ENCODE data around the gene FHIT.

Gene FHIT

DNA sequence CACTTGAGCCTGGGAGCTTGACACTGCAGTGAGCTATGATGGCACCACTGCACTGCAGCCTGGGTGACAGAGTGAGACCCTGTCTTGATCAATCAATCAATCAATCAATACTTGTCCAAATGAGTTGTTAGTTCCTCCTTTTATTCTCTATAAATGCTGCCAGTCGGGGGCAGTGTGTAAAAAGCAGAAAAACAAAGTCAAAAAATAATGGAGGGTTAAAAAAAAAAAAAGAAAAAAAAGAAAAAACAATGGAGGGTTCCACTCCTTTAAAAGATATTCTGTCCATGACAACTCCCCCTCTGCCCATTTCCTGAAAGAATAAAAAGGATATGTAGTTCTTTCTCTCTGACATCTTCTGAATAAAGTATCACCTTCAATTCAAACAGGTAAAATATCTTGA, 1068.6 kb downstream of the FHIT start:
- no peak for DNase-seq (ENCODE audit: low read depth, low spot score)
- no peak overlapping the region for H3K27ac ChIP-seq

- H3K27ac ChIP-seq = no peak overlapping the region
- DNase-seq (ENCODE audit: low read depth, low spot score) = no peak
Observed at GRCh38 chr3:60178931-60179653, 1072.2 kb downstream of the FHIT start.

GRCh38 chr3:60177726-60178125, 1073.5 kb downstream of the FHIT start:
- no peak for DNase-seq (ENCODE audit: low read depth, low spot score)
- H3K27ac ChIP-seq = no peak overlapping the region

DNA sequence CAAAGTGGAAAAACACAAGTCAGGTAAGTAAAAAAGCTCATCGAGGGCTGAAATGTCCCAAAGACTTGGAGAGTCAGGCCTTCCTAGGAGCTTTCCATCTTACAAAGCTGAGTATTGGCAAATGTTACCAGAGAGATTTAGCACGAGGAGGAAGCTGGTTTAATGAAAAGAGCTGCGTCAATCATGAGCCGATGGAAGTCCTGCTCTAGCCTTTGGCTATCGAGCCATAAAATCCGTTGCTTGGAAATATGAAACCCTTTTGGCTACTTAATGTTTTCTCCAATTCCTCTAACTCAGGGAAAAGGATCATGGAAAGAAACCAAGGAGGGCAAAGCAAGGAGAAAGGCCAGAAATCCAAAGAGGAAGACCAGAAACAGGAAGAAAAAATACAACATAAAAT, 1074.6 kb downstream of the FHIT start:
- DNase-seq (ENCODE audit: low read depth, low spot score) = no peak
- H3K27ac ChIP-seq = no peak overlapping the region

DNA sequence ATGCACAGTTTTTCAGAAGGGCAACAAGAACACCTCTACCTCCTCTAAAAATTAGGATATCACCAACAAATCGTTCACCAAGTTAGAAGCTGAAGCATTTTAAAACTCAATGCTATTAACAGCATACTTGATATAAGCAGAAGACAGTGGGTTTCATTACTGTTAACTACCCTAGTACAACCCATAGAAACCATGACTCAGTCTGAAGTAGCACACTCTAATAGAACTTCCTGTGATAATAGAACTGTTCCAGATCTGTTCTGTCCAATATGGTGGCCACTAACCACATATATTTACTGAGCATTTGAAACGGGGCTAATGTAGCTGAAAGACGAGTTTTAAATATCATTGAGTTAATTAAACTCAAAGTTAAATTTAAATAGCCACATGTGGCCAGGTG, 1075.6 kb downstream of the FHIT start:
- no peak for DNase-seq (ENCODE audit: low read depth, low spot score)
- no peak overlapping the region for H3K27ac ChIP-seq

DNA sequence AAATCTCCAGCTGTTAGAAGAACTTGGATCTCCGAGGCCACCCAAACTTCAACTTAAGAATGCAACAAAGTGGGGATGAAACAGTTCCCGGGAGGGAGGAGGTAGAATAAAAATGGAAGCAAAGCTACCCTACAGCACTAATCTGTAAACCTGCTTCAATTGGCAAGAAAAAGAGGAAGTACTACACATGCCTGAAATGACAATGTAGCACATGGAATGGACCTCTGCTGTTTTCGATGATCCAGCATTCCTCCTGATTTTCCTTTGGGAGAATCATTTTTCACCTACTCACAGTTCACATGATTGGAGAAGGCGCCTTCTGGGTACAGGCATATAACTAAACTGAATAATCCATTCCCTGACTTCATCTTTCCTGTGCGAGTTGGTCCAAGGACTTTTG, 1081.5 kb downstream of the FHIT start:
- no peak for DNase-seq (ENCODE audit: low read depth, low spot score)
- H3K27ac ChIP-seq = no peak overlapping the region

DNA sequence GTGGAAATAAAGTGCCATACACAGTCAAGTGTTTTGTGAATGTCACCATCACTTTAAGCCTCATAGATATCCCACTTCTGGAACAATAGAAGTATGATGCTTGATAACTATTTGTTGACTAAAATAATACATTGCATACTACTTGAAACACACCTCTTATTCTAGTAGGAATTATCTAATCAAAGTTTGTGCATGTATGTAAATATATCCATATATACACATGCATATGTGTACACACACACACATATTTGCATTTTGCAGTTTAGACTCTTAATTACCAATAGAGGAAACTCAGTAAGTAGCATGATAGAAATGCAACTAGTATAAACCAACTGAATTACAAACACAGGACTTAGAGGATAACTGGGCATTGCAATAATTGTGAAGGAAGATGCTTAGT, 1084.1 kb downstream of the FHIT start:
- no peak for DNase-seq (ENCODE audit: low read depth, low spot score)

DNA sequence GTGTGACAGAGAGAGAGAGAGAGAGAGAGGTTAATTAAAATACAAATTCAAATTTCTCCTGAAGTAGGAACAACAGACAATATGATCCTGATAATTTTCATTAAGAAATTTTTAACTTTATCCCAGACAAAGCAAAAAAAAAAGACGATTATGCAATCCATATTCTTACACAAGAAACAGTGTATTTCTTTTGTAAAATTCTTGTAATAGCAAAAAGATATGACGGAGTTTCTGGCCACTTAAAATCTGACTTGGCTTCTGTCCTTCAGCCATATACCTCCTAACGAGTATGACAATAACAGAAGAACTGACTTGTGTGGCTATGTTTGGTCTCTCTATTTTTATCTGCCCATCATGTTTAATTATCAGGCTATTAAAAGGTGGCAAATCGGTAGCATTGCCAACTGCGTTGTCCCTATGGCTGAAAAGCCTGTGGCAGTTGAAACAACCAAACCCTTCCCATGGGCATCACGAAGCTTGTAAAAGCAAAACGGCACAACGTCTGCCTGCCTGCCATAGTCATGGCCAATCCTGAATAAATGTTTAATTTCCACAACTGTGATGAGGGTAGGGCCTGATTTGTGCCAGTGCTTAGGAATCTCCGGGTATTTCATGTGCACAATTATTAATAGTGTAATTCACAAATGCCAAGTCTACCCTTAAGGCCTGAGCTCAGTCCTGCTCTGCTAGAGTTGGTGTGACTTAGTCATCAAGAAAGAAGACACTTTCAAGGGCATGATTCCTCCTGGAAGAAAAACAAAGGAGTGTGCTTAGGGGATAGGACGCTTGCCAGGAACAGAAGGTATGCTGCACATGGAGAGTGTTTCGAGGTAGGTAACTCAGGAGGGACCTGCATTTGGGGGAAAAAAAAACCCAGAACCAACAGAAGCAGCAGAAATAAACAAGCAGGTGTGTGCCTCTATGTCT, 1090.2 kb downstream of the FHIT start:
- DNase-seq (ENCODE audit: low read depth, low spot score) = no peak
- H3K27ac ChIP-seq = no peak overlapping the region

More for the DNA sequence above, 1084.1 kb downstream of the FHIT start:
- no peak overlapping the region for H3K27ac ChIP-seq

- no peak overlapping the region for H3K27ac ChIP-seq
- no peak for DNase-seq (ENCODE audit: low read depth, low spot score)
Observed at GRCh38 chr3:60160111-60160821, 1091.0 kb downstream of the FHIT start.

GRCh38 chr3:60158035-60158434, 1093.2 kb downstream of the FHIT start:
- no peak overlapping the region for H3K27ac ChIP-seq
- no peak for DNase-seq (ENCODE audit: low read depth, low spot score)

DNA sequence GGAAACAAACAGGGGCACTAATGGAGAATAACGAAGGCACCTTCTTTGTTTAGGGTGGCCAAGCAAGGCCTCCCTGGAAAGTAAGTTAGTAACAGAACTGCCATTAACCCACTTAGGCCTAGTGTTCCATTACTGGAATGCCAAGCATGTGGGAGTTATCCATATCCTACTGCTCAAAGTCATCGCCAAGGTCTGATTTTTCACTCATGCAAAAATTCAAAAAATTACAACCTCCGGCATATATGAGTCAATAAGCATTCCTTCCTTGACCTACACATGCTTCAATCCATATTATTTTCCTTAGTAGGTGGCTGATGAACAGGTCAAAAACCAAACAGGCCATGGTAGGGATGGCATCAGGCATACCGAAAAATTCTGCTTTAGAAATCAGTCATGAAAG, 1097.2 kb downstream of the FHIT start:
- H3K27ac ChIP-seq = no peak overlapping the region
- DNase-seq (ENCODE audit: low read depth, low spot score) = no peak

DNA sequence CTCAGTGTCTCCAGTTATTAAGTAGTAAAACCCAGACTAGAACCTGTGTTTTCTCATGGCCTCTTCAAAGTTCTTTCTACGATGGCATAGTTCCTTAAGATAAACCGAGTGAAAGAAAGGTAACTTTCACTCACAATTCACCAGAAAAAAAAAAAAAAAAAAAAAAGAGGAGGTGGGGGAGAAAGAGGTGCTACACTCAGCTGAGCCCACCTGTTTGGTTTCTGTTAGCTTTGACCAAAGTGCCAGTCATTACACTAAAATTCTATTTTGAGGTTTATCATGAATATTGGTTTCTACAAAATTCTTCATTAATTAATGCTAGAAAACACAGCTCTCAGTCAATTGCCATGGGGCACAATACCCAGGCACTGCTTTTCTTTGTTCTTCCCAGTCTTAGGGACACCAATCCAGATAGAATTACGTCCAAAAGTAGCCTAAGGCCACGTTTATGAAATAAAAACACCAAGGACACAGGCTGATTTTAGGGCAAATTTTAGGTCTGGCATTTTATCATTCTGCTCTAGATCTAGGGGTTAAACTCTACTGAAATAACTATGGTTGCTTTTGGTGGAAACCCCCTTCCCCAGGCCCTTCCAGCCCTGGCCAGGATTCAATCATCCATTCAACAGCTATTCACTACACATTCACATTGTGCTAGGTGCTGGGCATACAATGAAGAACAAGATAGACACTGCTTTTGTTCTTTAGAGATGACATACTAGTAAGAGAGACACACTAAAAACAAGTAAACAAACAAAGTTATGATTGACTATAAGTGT, 1097.8 kb downstream of the FHIT start:
- no peak overlapping the region for H3K27ac ChIP-seq

GRCh38 chr3:60149501-60149900, 1101.8 kb downstream of the FHIT start:
- no peak overlapping the region for H3K27ac ChIP-seq
- DNase-seq (ENCODE audit: low read depth, low spot score) = no peak

More for the DNA sequence above, 1097.8 kb downstream of the FHIT start:
- DNase-seq (ENCODE audit: low read depth, low spot score) = no peak

DNA sequence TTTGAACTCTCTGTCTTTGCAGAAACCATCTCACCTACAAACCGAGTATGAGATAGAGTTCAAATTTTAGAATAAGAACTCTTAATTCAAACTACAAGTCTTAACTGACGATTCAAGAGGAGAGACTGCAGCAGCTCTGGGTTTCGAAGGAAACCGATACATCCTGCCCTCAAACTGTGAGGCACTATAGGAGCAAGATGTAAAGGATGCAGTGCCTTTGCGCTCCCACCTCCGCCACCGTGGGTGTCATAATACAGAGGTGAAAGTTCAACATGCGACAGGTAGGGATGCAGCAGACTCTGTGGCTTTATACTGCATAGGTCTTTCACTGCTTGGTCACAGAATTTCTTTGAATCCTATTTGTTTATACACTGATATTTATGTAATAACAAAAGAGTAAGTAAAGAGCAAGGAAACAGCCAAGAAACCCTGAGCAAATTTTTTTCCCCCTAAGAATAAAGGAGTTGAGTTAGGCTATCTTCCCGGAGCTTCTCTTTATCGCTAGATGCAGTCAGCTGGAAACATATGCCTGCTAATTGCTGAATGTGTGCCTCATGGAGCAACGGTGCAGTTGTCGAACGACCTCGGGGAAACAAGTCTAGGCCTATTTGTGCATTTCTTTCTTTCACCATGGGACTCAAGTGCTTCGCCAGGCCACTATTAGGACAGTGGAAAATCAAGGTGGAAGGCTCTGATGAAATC, 1103.9 kb downstream of the FHIT start:
- H3K27ac ChIP-seq = no peak overlapping the region
- DNase-seq (ENCODE audit: low read depth, low spot score) = no peak

GRCh38 chr3:60146121-60146520, 1105.1 kb downstream of the FHIT start:
- H3K27ac ChIP-seq = no peak overlapping the region
- no peak for DNase-seq (ENCODE audit: low read depth, low spot score)

DNA sequence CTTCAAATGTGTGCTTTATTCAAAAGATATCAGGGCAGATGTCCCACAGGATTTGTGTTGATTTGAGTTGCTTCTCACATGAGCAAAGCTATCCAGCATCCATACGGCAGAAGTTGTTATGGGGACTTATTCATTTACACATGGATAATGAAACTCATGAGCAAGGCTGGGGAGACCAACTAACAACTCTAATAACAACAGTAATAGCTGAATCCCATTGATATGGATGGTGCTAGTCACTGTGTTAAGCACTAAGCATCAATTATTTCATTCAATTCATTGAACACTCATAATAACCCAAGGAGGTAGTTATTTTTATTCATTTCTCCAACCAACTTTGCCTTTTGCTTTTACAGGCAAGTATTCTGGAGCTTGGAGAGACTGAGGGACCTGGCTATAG, 1107.2 kb downstream of the FHIT start:
- DNase-seq (ENCODE audit: low read depth, low spot score) = no peak
- no peak overlapping the region for H3K27ac ChIP-seq

DNA sequence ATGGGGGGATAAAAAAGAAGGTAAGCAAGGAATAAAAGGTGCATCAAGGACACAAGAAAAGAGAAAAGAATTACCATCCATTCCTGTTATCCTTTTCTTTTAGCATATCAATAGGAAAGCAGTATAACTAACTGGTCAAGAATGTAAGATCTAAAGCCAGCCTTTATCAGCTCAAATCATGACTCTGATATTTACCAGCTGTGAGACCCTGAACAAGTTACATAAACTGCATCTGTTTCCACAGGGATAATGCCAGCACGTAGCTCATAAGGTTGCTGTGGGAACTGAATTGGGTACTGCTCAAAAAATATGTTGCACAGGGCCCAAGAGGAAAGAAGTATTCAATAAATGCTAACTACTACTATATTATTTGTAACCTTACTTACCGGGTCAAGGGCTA, 1109.2 kb downstream of the FHIT start:
- no peak for DNase-seq (ENCODE audit: low read depth, low spot score)
- no peak overlapping the region for H3K27ac ChIP-seq

- DNase-seq (ENCODE audit: low read depth, low spot score) = no peak
- no peak overlapping the region for H3K27ac ChIP-seq
Observed at GRCh38 chr3:60140160-60140559, 1111.1 kb downstream of the FHIT start.

DNA sequence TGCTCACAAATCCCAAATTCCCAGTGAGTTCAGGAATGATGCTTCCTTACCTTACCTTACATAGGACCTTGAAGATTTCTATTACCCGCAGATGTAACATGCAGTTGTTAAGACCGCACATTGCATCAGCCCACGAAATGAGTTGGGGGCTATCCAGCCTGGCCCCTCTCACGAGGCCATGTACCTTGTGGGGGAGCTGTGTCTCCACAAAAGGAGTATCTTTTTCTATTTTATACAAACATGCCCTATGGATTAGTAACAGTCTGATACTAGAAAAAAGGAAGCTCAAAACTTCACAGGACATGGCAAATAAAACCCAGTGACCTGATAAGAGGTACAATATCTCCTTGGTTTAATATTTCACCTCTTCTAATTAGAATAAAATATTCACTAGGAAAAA, 1114.7 kb downstream of the FHIT start:
- no peak overlapping the region for H3K27ac ChIP-seq
- no peak for DNase-seq (ENCODE audit: low read depth, low spot score)

DNA sequence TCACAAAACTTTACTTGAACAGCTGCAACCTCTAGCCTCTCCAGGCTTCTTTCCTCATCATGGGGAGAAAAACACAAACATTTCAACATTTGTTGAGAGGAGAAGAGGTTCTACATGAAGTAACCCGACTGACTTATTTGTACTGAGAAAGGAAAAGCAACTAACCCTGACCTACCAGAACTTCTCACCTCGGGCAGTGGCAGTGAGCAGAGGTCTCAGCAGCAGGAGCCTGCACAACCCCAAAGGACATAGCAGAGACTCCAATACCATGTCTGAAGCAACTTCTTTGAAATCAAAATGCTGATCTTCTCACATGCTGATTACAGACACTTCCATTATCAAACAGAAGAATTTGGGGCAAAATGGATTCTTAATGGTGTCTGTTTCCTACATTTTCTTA, 1115.8 kb downstream of the FHIT start:
- no peak for DNase-seq (ENCODE audit: low read depth, low spot score)
- no peak overlapping the region for H3K27ac ChIP-seq

Data from epithelial cell of prostate (primary cell).